Rectal smooth muscle tissue (tissue), 1 donor: ENCODE measurements around the gene SPDYE4.

Source experiments
- H3K27ac ChIP-seq: one replicate; pipeline ENCODE4 v1.7.0; 2013; ENCODE audit warnings: low read depth, low read length, inconsistent platforms
- H3K27me3 ChIP-seq: one replicate; pipeline ENCODE4 v1.7.0; 2013; ENCODE audit warnings: low read length; ENCODE audit not compliant: control insufficient read depth, insufficient read depth
- H3K36me3 ChIP-seq: one replicate; pipeline ENCODE4 v1.7.0; 2013; ENCODE audit warnings: low read length; ENCODE audit not compliant: control insufficient read depth, insufficient read depth
- H3K4me1 ChIP-seq: one replicate; pipeline ENCODE4 v1.7.0; 2013; ENCODE audit warnings: low read length; ENCODE audit not compliant: control insufficient read depth, insufficient read depth
- H3K4me3 ChIP-seq: one replicate; pipeline ENCODE4 v1.7.0; 2013; ENCODE audit warnings: low read length
- H3K9ac ChIP-seq: one replicate; pipeline ENCODE4 v1.7.0; 2013; ENCODE audit warnings: low read length

SPDYE4 gene

DNA sequence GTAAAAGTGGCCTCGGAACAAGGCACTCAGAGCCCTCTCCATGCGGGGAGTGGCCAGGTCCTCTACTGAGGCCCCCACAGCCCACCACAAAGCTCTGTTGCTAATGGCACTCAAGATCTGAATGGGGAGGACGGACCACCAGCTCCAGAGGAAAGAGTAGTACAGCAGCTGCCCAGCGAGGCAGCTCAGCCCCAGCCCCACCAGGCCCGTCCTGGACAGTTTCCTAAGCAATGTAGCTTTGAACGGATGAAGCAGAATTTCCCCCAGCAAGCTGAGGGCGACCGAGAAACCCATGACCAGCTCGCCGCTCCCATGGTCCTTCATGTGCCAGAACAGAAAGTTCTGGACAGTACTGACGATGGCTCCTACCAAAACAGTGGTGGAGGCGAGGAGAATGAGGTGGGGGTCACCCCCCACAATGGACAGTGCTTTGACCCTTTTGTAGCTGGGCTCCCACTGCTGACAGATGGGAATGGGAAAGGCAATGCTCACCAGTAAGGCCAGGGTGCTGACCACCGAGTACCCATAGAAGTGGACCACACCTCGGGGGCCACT lies 39.4 kb upstream of the SPDYE4 start:
- no peaks in the 10 kb centered on the region for H3K27me3 ChIP-seq
- no peak overlapping the region for H3K27ac ChIP-seq
- H3K9ac ChIP-seq: no peak overlapping the region
- no peaks in the 10 kb centered on the region for H3K4me1 ChIP-seq
- H3K4me3 ChIP-seq: no peak overlapping the region
- no peaks in the 10 kb centered on the region for H3K36me3 ChIP-seq

DNA sequence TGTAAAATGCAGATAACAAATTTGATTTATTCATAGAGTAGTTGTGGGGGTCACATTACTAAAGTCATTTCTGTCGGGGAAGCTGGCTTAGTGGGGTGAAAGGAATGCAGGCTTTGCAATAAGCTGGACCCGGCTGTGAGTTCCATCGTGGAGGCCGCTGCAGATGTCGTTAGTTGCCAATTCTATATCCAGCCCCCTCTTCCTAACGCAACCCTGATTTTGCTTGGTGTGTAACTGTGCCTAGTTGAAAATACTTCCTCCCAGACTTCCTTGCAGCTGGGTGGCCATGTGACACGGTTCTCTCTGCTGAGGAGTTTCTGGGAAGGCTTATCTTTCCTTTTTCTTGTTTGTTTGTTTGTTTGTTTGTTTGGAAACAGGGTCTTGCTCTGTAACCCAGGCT lies 36.3 kb upstream of the SPDYE4 start:
- H3K4me1 ChIP-seq: no peaks in the 10 kb centered on the region
- H3K9ac ChIP-seq: no peak overlapping the region
- H3K27ac ChIP-seq: no peak overlapping the region
- no peaks in the 10 kb centered on the region for H3K27me3 ChIP-seq
- no peak overlapping the region for H3K4me3 ChIP-seq
- H3K36me3 ChIP-seq: no peaks in the 10 kb centered on the region

DNA sequence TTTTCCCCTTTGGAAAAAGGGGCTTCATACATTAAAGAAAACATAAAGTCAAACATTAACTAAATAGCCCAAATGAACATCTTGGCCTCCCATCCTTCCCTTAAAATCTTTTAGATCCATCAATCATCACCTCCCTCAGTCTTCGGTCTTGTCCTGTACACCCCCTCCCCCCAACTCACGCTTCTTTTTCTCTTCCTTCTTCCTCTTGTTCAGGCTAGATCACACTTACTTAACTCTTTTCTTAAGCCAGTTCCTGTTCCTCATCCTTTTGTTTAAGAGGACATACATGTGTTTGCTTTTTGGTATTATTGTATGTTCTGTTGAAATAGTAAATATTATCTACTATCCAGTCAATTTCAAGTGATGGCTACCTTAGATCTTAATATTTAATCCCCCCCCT lies 35.3 kb upstream of the SPDYE4 start:
- H3K9ac ChIP-seq: no peak overlapping the region
- H3K27me3 ChIP-seq: no peaks in the 10 kb centered on the region
- no peaks in the 10 kb centered on the region for H3K4me1 ChIP-seq
- H3K27ac ChIP-seq: no peak overlapping the region
- H3K4me3 ChIP-seq: no peak overlapping the region
- H3K36me3 ChIP-seq: no peaks in the 10 kb centered on the region

DNA sequence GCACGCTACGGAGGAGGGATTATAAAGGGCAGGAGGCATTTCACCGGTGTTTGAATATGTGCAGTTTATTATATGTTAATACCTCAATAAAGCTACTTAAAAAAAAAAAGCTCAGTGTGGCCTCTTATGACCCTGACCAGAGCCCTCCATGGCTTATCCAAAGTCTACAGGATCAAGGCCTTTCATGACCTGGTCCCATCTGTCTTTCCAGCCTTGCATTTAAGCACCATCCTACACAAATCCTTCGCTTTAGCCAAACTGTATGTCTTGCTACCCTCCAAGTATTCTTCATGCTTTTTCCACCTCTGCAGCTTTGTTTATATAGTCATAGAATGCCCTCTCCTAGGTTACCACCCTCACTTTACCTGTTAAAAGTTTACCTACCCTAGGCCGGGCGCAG lies 34.3 kb upstream of the SPDYE4 start:
- Histone ChIP-seq H3K27ac (no peak overlapping the region), H3K9ac (no peak overlapping the region), H3K4me3 (no peak overlapping the region), H3K4me1 (no peaks in the 10 kb centered on the region), H3K27me3 (no peaks in the 10 kb centered on the region), H3K36me3 (no peaks in the 10 kb centered on the region)

DNA sequence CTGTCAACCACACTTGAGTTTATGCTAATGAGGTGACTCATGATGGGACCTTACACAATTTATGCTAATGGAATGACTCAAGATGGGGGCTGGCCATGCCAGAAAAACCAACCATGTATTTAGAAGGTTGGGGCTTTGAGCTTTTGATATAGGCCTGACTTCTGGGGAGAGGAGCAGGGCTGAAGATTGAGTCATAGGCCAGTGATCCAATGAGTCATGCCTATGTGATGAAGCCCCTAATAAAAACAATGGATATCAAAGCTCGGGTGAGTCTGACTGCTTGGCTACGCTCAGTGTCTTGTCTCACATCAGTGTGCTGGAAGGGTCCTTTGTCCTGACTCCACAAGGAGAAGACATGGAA lies 33.5 kb upstream of the SPDYE4 start:
- H3K9ac ChIP-seq: no peak overlapping the region
- H3K27ac ChIP-seq: no peak overlapping the region
- no peaks in the 10 kb centered on the region for H3K27me3 ChIP-seq
- no peak overlapping the region for H3K4me3 ChIP-seq
- no peaks in the 10 kb centered on the region for H3K36me3 ChIP-seq
- H3K4me1 ChIP-seq: no peaks in the 10 kb centered on the region

DNA sequence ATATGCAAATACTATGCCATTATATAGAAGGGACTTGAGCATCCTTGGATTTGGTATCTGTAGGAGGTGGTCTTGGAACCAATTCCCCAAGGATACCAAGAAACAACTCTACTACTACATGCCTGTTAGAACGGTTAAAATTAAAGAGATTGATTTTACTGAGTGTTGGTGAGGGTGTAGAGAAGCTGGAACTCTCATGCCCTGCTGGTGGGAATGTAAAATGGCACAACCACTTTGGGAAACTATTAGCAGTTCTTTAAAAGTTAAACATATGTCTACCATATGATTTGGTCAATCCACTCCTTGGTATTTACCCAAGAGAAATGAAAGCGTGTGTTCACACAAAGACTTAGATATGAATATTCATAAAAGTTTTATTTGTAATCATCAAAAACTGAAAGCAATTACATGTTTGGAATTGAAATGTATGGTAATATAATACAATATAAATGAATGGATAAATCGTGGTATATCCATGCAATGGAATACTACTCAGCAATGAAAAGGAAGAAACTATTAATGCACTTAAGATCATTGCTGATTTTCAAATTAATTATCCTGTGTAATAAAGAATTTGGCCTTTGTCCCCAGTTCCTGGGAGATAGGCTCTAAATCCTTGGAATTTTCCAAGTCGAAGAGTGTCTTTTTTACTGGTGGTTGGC lies 33.0 kb upstream of the SPDYE4 start:
- no peaks in the 10 kb centered on the region for H3K4me1 ChIP-seq
- H3K27me3 ChIP-seq: no peaks in the 10 kb centered on the region
- H3K27ac ChIP-seq: no peak overlapping the region
- H3K9ac ChIP-seq: no peak overlapping the region
- H3K36me3 ChIP-seq: no peaks in the 10 kb centered on the region
- H3K4me3 ChIP-seq: no peak overlapping the region

DNA sequence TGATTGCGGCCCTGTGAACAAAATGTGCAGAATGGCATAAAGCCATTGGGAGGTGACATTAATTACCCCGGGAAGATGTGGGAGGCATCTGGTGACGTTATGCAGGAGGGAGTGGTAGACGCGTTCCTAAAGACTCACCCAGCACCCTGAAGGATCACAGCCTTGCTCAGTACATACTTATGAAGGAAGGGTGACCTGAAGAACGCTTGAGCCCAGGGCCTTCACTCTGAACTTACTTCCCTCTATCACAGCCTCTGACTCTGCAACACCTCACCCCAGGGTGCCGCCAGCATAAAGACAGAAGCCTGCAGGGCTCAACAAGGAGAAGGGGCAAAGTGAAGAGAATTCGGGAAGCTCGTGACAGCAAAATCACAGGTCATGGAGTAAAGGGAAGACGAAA lies 31.4 kb upstream of the SPDYE4 start:
- H3K4me1 ChIP-seq: no peaks in the 10 kb centered on the region
- no peak overlapping the region for H3K27ac ChIP-seq
- no peak overlapping the region for H3K9ac ChIP-seq
- H3K27me3 ChIP-seq: no peaks in the 10 kb centered on the region
- H3K36me3 ChIP-seq: no peaks in the 10 kb centered on the region
- no peak overlapping the region for H3K4me3 ChIP-seq

DNA sequence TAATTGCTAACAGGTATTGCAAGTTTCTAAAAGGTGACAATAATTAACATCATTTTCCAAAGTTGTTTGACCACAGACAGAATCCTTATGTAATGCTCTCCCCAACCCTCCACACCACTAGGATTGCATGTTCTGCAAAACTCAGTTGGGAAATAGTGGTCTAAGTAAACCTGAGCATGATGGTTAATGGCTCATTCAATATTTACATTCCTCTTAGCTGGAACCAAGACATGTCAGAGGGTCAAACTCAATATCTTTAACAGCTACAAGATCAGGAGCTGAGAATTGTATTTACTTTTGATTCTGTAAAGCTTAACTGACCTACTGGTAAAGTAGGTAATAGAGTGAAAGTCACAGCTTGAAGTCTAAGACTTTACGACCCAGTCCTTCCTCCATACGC lies 30.7 kb upstream of the SPDYE4 start:
- Histone ChIP-seq H3K4me1 (no peaks in the 10 kb centered on the region), H3K36me3 (no peaks in the 10 kb centered on the region), H3K9ac (no peak overlapping the region), H3K4me3 (no peak overlapping the region), H3K27ac (no peak overlapping the region), H3K27me3 (no peaks in the 10 kb centered on the region)

DNA sequence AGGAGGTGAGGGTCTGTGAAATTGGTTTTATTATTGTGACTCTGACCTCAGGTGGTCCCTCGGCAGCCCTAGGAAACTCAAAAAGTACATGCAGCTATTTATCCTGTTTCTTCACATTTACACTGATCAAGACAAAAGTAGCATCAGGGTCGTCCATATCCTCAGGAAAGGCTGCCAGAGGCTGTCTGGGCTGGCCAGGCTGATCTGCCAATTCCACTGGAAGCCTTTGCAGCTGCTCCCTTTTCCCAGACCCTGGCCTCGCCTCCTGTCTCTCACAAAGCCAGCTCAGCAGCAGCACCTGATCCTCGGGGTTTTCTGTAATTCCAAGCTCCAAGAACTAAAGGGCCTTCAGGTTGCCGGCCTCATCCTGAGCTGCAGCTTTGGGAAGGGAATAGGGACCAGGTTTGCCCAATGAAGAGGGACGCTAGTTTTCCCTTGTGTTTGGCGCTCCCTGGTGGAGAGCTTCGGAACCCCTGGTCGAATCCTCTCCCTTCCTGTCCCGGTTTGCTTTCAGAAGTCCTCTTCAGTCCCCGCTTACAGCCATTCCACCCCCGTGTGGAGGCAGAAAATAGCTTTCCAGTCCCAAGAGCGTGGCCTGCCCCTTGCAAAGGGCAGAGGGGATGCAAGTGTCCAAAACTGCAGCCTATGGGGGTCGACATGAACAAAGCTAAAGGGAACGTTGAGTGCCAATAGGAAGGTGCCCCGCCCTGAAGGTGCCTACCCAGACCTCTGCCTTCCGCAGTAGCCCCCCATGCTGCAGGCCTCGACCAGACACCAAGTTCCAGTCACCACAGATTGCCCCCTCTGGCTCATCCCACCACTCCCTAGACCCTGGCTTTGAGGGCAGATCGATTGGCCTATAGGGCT lies 27.4 kb upstream of the SPDYE4 start:
- Histone ChIP-seq H3K27ac (no peak overlapping the region), H3K27me3 (no peaks in the 10 kb centered on the region), H3K9ac (no peak overlapping the region), H3K36me3 (no peaks in the 10 kb centered on the region), H3K4me3 (no peak overlapping the region), H3K4me1 (no peaks in the 10 kb centered on the region)

DNA sequence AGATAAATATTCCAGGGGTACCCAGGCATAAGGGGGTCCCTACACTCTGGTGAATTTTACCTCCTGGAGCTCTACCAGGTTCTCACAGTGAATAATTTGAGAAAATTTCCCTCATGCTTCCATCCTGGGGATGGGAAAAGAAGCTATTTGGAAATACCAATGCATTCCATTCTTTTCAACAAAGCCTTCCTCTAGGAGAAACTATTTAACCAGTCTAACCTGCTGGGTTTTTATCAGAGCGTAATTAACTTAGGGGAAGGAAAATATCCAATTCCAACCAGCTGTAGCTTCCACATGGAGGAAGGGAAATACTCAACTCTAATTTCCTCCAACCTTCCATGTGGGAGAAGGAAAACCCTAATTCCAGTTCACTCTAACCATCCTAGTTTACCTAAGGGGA lies 23.8 kb upstream of the SPDYE4 start:
- H3K27ac ChIP-seq: no peak overlapping the region
- no peak overlapping the region for H3K4me3 ChIP-seq
- H3K36me3 ChIP-seq: no peaks in the 10 kb centered on the region
- no peak overlapping the region for H3K9ac ChIP-seq
- H3K4me1 ChIP-seq: no peaks in the 10 kb centered on the region
- no peaks in the 10 kb centered on the region for H3K27me3 ChIP-seq

DNA sequence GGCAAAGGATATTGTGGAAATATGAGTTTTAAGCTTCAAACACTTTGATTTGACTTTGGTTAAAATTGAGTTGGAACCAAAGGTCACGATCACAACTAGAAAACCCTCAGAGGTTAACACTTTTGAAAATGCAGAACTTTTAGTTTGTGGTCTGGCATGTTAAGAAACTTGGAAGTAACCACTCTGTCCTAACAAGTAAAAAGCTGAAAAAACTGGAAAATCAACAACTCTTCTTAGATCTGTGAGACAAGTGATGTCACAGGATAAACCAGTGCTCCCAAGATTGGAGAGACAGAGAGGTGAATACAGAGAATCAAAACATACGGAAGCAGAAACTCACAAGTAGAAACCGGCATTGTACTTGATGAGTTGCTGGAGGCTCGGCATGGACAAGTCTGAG lies 23.4 kb upstream of the SPDYE4 start:
- no peaks in the 10 kb centered on the region for H3K4me1 ChIP-seq
- no peak overlapping the region for H3K4me3 ChIP-seq
- H3K27me3 ChIP-seq: no peaks in the 10 kb centered on the region
- H3K9ac ChIP-seq: no peak overlapping the region
- no peak overlapping the region for H3K27ac ChIP-seq
- no peaks in the 10 kb centered on the region for H3K36me3 ChIP-seq

DNA sequence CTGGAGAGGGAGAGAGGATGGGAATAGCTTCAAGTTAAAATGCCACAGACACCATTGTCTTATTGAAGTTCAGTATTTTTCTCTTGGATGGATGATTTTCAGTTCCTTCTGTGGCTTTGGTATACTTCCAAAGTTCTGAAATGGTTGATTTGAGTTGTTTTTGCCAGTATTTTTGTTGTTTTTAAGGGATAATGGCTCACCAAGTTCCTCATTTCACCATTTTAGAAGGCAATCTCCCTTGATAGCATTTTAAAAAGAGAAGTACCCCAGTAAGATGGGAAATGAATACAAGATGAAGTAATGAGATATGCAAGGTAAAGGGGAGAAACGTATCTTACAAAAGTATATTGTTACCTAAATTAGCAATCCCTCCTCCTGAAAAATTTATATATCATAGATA lies 18.5 kb upstream of the SPDYE4 start:
- Histone ChIP-seq H3K9ac (no peak overlapping the region), H3K27ac (no peak overlapping the region), H3K4me1 (no peaks in the 10 kb centered on the region), H3K27me3 (no peaks in the 10 kb centered on the region), H3K4me3 (no peak overlapping the region), H3K36me3 (no peaks in the 10 kb centered on the region)

DNA sequence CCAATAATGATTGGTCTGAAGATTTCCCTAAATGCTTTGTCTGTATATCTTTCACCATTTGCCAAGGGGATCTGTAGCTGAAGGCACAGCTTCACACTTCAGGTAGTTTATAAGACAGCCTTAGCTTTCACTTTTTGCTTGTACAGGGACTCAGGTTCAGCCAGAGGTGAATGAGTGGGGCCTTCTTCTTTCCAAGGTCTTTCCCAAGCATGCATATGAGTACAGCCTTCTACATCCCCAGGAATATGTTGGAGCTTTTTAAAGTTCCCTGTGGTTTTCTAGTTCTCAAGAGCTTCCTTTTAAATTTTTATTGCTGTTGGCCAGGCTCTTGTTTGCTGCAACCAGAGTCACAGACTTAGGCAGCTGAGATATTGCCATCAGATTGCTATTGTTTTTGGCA lies 17.9 kb upstream of the SPDYE4 start:
- no peak overlapping the region for H3K9ac ChIP-seq
- H3K27ac ChIP-seq: no peak overlapping the region
- H3K27me3 ChIP-seq: no peaks in the 10 kb centered on the region
- no peaks in the 10 kb centered on the region for H3K36me3 ChIP-seq
- H3K4me1 ChIP-seq: no peaks in the 10 kb centered on the region
- H3K4me3 ChIP-seq: no peak overlapping the region
